ENCODE data around the gene AMBP. TPM values are rescaled to one million over a fixed set of nuclear protein-coding genes. Genes with fewer than 3 reads are reported as not detected.

The AMBP gene
- total RNA-seq, 1 experiment from 2014 or later, result 0.20 TPM

GRCh38 chr9:114050646-114051045, 27.5 kb downstream of the AMBP start:
- Histone ChIP-seq H2AK5ac (ENCODE audit: insufficient read length, low read length) (no peak overlapping the region), H2AFZ (ENCODE audit: low read length) (no peak overlapping the region), H3K79me1 (ENCODE audit: insufficient read depth, low read depth, low read length, poor library complexity, severe bottlenecking) (no peaks in the 10 kb centered on the region), H3K23me2 (ENCODE audit: insufficient read length, low read depth, low read length, poor library complexity, severe bottlenecking) (no peaks in the 10 kb centered on the region), H4K20me1 (ENCODE audit: control insufficient read depth, insufficient read depth, insufficient read length) (no peaks in the 10 kb centered on the region), H3K79me2 (ENCODE audit: insufficient read depth, low read length) (no peaks in the 10 kb centered on the region), H2BK12ac (ENCODE audit: insufficient read length, low read depth, low read length) (no peak overlapping the region), H3K14ac (ENCODE audit: insufficient read depth, low read length) (no peak overlapping the region), H3K9ac (ENCODE audit: extremely low read depth, insufficient read length, low read length) (no peak overlapping the region), H3K4me2 (ENCODE audit: insufficient read depth, insufficient read length, low read length) (no peak overlapping the region), H3K4ac (ENCODE audit: low read depth, low read length) (no peak overlapping the region), H2BK15ac (ENCODE audit: low read depth, low read length) (no peak overlapping the region), H3K4me1 (ENCODE audit: insufficient read depth, low read length) (no peaks in the 10 kb centered on the region), H4K91ac (ENCODE audit: insufficient read length, low read depth, low read length) (no peak overlapping the region), H2BK20ac (ENCODE audit: low read depth, low read length, poor library complexity, severe bottlenecking) (no peak overlapping the region), H3K9me3 (ENCODE audit: control insufficient read depth, low read depth, low read length) (no peaks in the 10 kb centered on the region), H3K27ac (ENCODE audit: insufficient read length, low read depth, low read length) (no peak overlapping the region), H3K27me3 (ENCODE audit: insufficient read depth, low read length) (no peaks in the 10 kb centered on the region), H4K8ac (replicated peaks; ENCODE audit: insufficient read length, low read depth, low read length) (no peak overlapping the region), H3K23ac (ENCODE audit: insufficient read length, low read depth, low read length) (no peak overlapping the region), H2BK5ac (ENCODE audit: insufficient read length, low read length) (no peak overlapping the region), H3K18ac (ENCODE audit: insufficient read length, low read depth, low read length) (no peak overlapping the region), H3T11ph (ENCODE audit: low read length) (no peak overlapping the region), H4K5ac (ENCODE audit: insufficient read length, low read depth, low read length) (no peak overlapping the region), H3K56ac (ENCODE audit: insufficient read length, low read depth, low read length) (no peak overlapping the region), H2BK120ac (ENCODE audit: low read depth, low read length, poor library complexity, severe bottlenecking) (no peak overlapping the region)
- Mint-ChIP-seq H3K4me1 (peaks cover 2 to 7% of the 10 kb centered on the region in 2 experiments), H3K27me3 (ENCODE audit: low read depth) (no peaks in the 10 kb centered on the region), H3K4me3 (no peak overlapping the region), H3K9me3 (no peaks in the 10 kb centered on the region), H3K36me3 (ENCODE audit: insufficient read depth in 1 of 3, low read depth in 3 of 3) (peaks cover 16 to 49% (median 46%) of the 10 kb centered on the region in 3 experiments; a peak in 6 of 7 replicates), H3K27ac (no peak overlapping the region; a peak in 1 of 7 replicates)
- DNase-seq, result no peak
- TF ChIP-seq, protein P1, sequence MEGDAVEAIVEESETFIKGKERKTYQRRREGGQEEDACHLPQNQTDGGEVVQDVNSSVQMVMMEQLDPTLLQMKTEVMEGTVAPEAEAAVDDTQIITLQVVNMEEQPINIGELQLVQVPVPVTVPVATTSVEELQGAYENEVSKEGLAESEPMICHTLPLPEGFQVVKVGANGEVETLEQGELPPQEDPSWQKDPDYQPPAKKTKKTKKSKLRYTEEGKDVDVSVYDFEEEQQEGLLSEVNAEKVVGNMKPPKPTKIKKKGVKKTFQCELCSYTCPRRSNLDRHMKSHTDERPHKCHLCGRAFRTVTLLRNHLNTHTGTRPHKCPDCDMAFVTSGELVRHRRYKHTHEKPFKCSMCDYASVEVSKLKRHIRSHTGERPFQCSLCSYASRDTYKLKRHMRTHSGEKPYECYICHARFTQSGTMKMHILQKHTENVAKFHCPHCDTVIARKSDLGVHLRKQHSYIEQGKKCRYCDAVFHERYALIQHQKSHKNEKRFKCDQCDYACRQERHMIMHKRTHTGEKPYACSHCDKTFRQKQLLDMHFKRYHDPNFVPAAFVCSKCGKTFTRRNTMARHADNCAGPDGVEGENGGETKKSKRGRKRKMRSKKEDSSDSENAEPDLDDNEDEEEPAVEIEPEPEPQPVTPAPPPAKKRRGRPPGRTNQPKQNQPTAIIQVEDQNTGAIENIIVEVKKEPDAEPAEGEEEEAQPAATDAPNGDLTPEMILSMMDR (conservative IDR thresholded peaks at IDR 0.05), result no peak
- WGBS (ENCODE audit: extremely low coverage, insufficient read length, low lambda C conversion rate), result no CpG with 5 or more reads among the region's 6 CpGs
